Activated CD4-positive, alpha-beta T cell treated with anti-CD3 and anti-CD28 coated beads, Interleukin-2, amount 10 ng/mL, durations not matched to agents 7 days and 5 days (primary cell): ENCODE data around the gene NFIC. TPM values are rescaled to one million over a fixed set of nuclear protein-coding genes. Genes with fewer than 3 reads are reported as not detected.
"Not testable (repeated sequence)": the region's sequence is repeated elsewhere in the genome, so short reads cannot be mapped to it uniquely, and the experiment has no call there.

ENCODE experiments used
- CTCF ChIA-PET: fragments of 350-600 bp; sonication (Branson Sonifier 250); formaldehyde crosslinking; loops from one replicate; lab custom pipeline; 2021; ENCODE audit warnings: antibody characterized with exemption; lab: Charles Lee
- POLR2A ChIA-PET: fragments of 350-600 bp; sonication (Branson Sonifier 250); formaldehyde crosslinking; loops from one replicate; lab custom pipeline; 2021; ENCODE audit warnings: antibody characterized with exemption; lab: Charles Lee
- DNase-seq: peaks from one replicate; pipeline ENCODE4 v3.0.0-alpha.2; 2020
- H3K27ac Mint-ChIP-seq: one replicate; pipeline ENCODE4 v1.8.0; 2021; ENCODE audit warnings: mild to moderate bottlenecking, moderate library complexity, mixed read lengths
- H3K27me3 Mint-ChIP-seq: one replicate; pipeline ENCODE4 v1.8.0; 2021; ENCODE audit warnings: mixed read lengths
- H3K36me3 Mint-ChIP-seq: one replicate; pipeline ENCODE4 v1.8.0; 2021; ENCODE audit warnings: low read depth, mixed read lengths
- H3K4me1 Mint-ChIP-seq: one replicate; pipeline ENCODE4 v1.8.0; 2021; ENCODE audit warnings: mixed read lengths
- H3K4me3 Mint-ChIP-seq: one replicate; pipeline ENCODE4 v1.8.0; 2021; ENCODE audit warnings: mild to moderate bottlenecking, moderate library complexity, mixed read lengths
- H3K9me3 Mint-ChIP-seq: one replicate; pipeline ENCODE4 v1.8.0; 2021; ENCODE audit warnings: mixed read lengths
- total RNA-seq, 2 experiments: library from RNA; stranded (reverse); gene quantifications; one replicate each; pipeline ENCODE4 v1.2.3, GENCODE V29; 2021

Gene NFIC
- total RNA-seq, 2 experiments from 2014 or later: 14.2 TPM

GRCh38 chr19:3441089-3441985 is 75.0 kb downstream of the NFIC start:
- H3K9me3 Mint-ChIP-seq: no peaks in the 10 kb centered on the region
- H3K4me3 Mint-ChIP-seq: no peak overlapping the region
- H3K27me3 Mint-ChIP-seq: no peaks in the 10 kb centered on the region
- H3K4me1 Mint-ChIP-seq: peaks cover 12% of the 10 kb centered on the region
- ChIA-PET POLR2A (no interaction called here), CTCF (interaction anchor here (0.7 kb wide), 1 partner anchor 179 kb away, joined by 4 read pairs; no protein-coding TSS in a partner anchor)
- no peak for DNase-seq
- no peaks in the 10 kb centered on the region for H3K36me3 Mint-ChIP-seq
- H3K27ac Mint-ChIP-seq: no peak overlapping the region

- H3K9me3 Mint-ChIP-seq: no peaks in the 10 kb centered on the region
- POLR2A ChIA-PET: no interaction called here
These were observed 75.6 kb downstream of the NFIC start for GRCh38 chr19:3441986-3442329.

GRCh38 chr19:3442487-3443071 is 76.2 kb downstream of the NFIC start:
- Mint-ChIP-seq H3K27me3 (no peaks in the 10 kb centered on the region), H3K27ac (no peak overlapping the region), H3K4me1 (peaks cover 12% of the 10 kb centered on the region), H3K4me3 (no peak overlapping the region), H3K9me3 (no peaks in the 10 kb centered on the region), H3K36me3 (no peaks in the 10 kb centered on the region)
- ChIA-PET CTCF (interaction anchor here (0.6 to 0.7 kb wide), 2 partner anchors 52 to 180 kb away, joined by 3 to 4 read pairs; no protein-coding TSS in a partner anchor), POLR2A (no interaction called here)
- DNase-seq: no peak

More at GRCh38 chr19:3441986-3442329, 75.6 kb downstream of the NFIC start:
- H3K36me3 Mint-ChIP-seq: no peaks in the 10 kb centered on the region
- CTCF ChIA-PET: interaction anchor here (0.7 kb wide), 1 partner anchor 180 kb away, joined by 4 read pairs; no protein-coding TSS in a partner anchor
- no peak overlapping the region for H3K4me3 Mint-ChIP-seq
- H3K27me3 Mint-ChIP-seq: no peaks in the 10 kb centered on the region
- no peak overlapping the region for H3K27ac Mint-ChIP-seq
- no peak for DNase-seq
- peaks cover 12% of the 10 kb centered on the region for H3K4me1 Mint-ChIP-seq

GRCh38 chr19:3443840-3444694 is 77.7 kb downstream of the NFIC start:
- DNase-seq: no peak
- H3K4me1 Mint-ChIP-seq: peaks cover 12% of the 10 kb centered on the region
- H3K27me3 Mint-ChIP-seq: no peaks in the 10 kb centered on the region
- no peaks in the 10 kb centered on the region for H3K9me3 Mint-ChIP-seq
- CTCF ChIA-PET: no interaction called here
- no peak overlapping the region for H3K4me3 Mint-ChIP-seq
- no peak overlapping the region for H3K27ac Mint-ChIP-seq
- POLR2A ChIA-PET: no interaction called here
- no peaks in the 10 kb centered on the region for H3K36me3 Mint-ChIP-seq

GRCh38 chr19:3444695-3445234 is 78.4 kb downstream of the NFIC start:
- ChIA-PET CTCF (no interaction called here), POLR2A (no interaction called here)
- DNase-seq: no peak
- Mint-ChIP-seq H3K4me3 (no peak overlapping the region), H3K9me3 (no peaks in the 10 kb centered on the region), H3K36me3 (no peaks in the 10 kb centered on the region), H3K27ac (no peak overlapping the region), H3K27me3 (no peaks in the 10 kb centered on the region), H3K4me1 (peaks cover 12% of the 10 kb centered on the region)

GRCh38 chr19:3446657-3447056 is 80.3 kb downstream of the NFIC start:
- H3K27me3 Mint-ChIP-seq, H3K36me3 Mint-ChIP-seq, H3K9me3 Mint-ChIP-seq, H3K27ac Mint-ChIP-seq, CTCF ChIA-PET, DNase-seq, POLR2A ChIA-PET, H3K4me3 Mint-ChIP-seq: not testable (repeated sequence)
- peaks cover 11% of the 10 kb centered on the region for H3K4me1 Mint-ChIP-seq

GRCh38 chr19:3448616-3449334 is 82.4 kb downstream of the NFIC start:
- Mint-ChIP-seq H3K27ac (no peak overlapping the region), H3K4me3 (no peak overlapping the region), H3K36me3 (peaks cover 6% of the 10 kb centered on the region), H3K27me3 (no peaks in the 10 kb centered on the region), H3K4me1 (peaks cover 11% of the 10 kb centered on the region), H3K9me3 (no peaks in the 10 kb centered on the region)
- CTCF ChIA-PET: no interaction called here
- no peak for DNase-seq
- POLR2A ChIA-PET: no interaction called here

- H3K4me3 Mint-ChIP-seq: no peak overlapping the region
- no peak overlapping the region for H3K27ac Mint-ChIP-seq
- DNase-seq: no peak
- peaks cover 2% of the 10 kb centered on the region for H3K4me1 Mint-ChIP-seq
- ChIA-PET POLR2A (no interaction called here), CTCF (interaction anchor here (1.0 kb wide), 1 partner anchor 21 kb away, joined by 5 read pairs; no protein-coding TSS in a partner anchor)
- H3K36me3 Mint-ChIP-seq: peaks cover 6% of the 10 kb centered on the region
- no peaks in the 10 kb centered on the region for H3K27me3 Mint-ChIP-seq
- no peaks in the 10 kb centered on the region for H3K9me3 Mint-ChIP-seq
These were observed 84.5 kb downstream of the NFIC start for GRCh38 chr19:3450796-3451411.

GRCh38 chr19:3451451-3451866 is 85.1 kb downstream of the NFIC start:
- H3K4me1 Mint-ChIP-seq: peaks cover 2% of the 10 kb centered on the region
- H3K36me3 Mint-ChIP-seq: peaks cover 6% of the 10 kb centered on the region
- POLR2A ChIA-PET: no interaction called here
- H3K9me3 Mint-ChIP-seq: no peaks in the 10 kb centered on the region
- no peak overlapping the region for H3K4me3 Mint-ChIP-seq
- CTCF ChIA-PET: interaction anchor here (1.0 kb wide), 1 partner anchor 22 kb away, joined by 5 read pairs; no protein-coding TSS in a partner anchor
- H3K27ac Mint-ChIP-seq: no peak overlapping the region
- H3K27me3 Mint-ChIP-seq: no peaks in the 10 kb centered on the region
- no peak for DNase-seq

- H3K27ac Mint-ChIP-seq: no peak overlapping the region
- no peak for DNase-seq
- H3K4me3 Mint-ChIP-seq: no peak overlapping the region
- no peaks in the 10 kb centered on the region for H3K9me3 Mint-ChIP-seq
- no peaks in the 10 kb centered on the region for H3K27me3 Mint-ChIP-seq
- ChIA-PET CTCF (no interaction called here), POLR2A (no interaction called here)
- H3K36me3 Mint-ChIP-seq: peaks cover 6% of the 10 kb centered on the region
- H3K4me1 Mint-ChIP-seq: peaks cover 2% of the 10 kb centered on the region
These were observed 86.0 kb downstream of the NFIC start for GRCh38 chr19:3452171-3452941.

- H3K9me3 Mint-ChIP-seq, H3K27ac Mint-ChIP-seq, H3K27me3 Mint-ChIP-seq, H3K36me3 Mint-ChIP-seq, H3K4me3 Mint-ChIP-seq, H3K4me1 Mint-ChIP-seq, DNase-seq, CTCF ChIA-PET, POLR2A ChIA-PET: not testable (repeated sequence)
These were observed 86.5 kb downstream of the NFIC start for GRCh38 chr19:3452942-3453214.
